ENCODE results near the gene CMTM5.

DNA sequence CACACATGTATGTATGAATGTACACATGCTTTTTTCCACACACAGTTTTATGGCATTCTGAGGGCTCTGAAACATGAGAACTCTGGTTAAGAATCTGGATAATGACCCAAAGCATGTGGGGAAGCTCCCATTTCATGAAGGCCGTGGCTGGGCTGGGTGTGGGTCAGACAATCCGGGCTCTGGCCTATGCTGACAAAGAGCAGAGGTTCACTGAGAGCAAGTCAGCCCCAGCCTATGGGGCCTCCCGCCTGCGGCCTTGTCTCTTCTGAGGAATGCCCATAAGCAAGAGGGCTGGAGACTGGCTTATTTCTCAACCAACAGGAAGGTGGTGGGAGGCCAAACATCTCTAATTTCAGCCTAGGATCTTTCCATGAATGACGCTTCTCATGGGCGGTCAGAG lies 22.7 kb downstream of the CMTM5 start:
- TF ChIP-seq, protein P1, sequence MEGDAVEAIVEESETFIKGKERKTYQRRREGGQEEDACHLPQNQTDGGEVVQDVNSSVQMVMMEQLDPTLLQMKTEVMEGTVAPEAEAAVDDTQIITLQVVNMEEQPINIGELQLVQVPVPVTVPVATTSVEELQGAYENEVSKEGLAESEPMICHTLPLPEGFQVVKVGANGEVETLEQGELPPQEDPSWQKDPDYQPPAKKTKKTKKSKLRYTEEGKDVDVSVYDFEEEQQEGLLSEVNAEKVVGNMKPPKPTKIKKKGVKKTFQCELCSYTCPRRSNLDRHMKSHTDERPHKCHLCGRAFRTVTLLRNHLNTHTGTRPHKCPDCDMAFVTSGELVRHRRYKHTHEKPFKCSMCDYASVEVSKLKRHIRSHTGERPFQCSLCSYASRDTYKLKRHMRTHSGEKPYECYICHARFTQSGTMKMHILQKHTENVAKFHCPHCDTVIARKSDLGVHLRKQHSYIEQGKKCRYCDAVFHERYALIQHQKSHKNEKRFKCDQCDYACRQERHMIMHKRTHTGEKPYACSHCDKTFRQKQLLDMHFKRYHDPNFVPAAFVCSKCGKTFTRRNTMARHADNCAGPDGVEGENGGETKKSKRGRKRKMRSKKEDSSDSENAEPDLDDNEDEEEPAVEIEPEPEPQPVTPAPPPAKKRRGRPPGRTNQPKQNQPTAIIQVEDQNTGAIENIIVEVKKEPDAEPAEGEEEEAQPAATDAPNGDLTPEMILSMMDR (IDR thresholded peaks at IDR 0.05), result no peak
- TF ChIP-seq POLR2A (IDR thresholded peaks at IDR 0.05), result no peak

Measured in transverse colon (tissue), 3 donors.